22Rv1 (cell line): ENCODE data around the gene STAT4.

Experiments used
- ZFX ChIP-seq: fragments of 450-650 bp; IDR thresholded peaks from 2 replicates; pipeline ENCODE4 v1.6.1; 2017; ENCODE audit warnings: antibody characterized with exemption, borderline replicate concordance
- TF ChIP-seq, protein P1 (sequence below): fragments of 450-650 bp; IDR thresholded peaks from 2 replicates; pipeline ENCODE4 v1.5.1; 2017; ENCODE audit warnings: mild to moderate bottlenecking

DNA sequence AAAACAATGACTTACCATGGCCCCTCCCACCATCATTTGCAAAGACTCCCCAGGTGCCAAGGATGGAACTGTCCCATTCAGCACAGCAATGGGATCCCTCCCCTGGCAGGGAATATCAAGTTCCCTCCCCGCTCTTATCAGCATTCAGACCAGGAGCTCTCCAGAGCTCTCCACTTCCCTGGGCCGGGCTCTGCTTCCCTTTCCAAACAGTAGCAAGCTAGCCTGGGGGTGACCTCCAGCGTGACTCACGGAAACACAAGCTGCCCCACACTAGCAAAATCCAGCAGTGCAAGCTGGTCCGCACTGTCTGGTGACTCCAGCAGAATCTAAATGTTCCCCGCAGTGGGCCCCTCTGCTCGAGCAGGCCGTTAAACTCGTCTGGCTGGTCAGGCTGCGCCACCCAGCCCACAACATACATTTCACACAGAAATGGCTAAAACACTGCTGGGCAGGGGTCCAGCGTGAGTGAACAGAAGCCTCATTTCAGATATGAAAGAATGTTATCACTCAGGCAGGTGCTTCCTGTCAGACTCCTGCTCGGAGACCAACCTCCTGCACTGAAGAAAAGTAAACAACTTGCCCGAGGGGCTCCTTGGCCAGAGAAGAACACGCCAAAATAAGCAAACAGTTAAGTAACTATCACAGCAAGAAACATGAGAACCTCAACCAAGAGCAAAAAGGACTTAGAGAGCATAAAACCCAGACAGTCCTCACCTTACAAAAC is 170.7 kb downstream of the STAT4 start:
- TF ChIP-seq, protein P1, sequence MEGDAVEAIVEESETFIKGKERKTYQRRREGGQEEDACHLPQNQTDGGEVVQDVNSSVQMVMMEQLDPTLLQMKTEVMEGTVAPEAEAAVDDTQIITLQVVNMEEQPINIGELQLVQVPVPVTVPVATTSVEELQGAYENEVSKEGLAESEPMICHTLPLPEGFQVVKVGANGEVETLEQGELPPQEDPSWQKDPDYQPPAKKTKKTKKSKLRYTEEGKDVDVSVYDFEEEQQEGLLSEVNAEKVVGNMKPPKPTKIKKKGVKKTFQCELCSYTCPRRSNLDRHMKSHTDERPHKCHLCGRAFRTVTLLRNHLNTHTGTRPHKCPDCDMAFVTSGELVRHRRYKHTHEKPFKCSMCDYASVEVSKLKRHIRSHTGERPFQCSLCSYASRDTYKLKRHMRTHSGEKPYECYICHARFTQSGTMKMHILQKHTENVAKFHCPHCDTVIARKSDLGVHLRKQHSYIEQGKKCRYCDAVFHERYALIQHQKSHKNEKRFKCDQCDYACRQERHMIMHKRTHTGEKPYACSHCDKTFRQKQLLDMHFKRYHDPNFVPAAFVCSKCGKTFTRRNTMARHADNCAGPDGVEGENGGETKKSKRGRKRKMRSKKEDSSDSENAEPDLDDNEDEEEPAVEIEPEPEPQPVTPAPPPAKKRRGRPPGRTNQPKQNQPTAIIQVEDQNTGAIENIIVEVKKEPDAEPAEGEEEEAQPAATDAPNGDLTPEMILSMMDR = no peak
- TF ChIP-seq ZFX = no peak
